Mesodermal cell (in vitro differentiated cells): ENCODE results near the gene HGF.
"Not testable (repeated sequence)": the region's sequence is repeated elsewhere in the genome, so short reads cannot be mapped to it uniquely, and the experiment has no call there.

ENCODE experiments used
- H3K27ac ChIP-seq: 2 replicates; pipeline ENCODE4 v1.7.0; 2013; ENCODE audit warnings: mild to moderate bottlenecking, low read depth, low read length, moderate library complexity; ENCODE audit not compliant: severe bottlenecking
- H3K36me3 ChIP-seq: 2 replicates; pipeline ENCODE4 v1.7.1; 2013; ENCODE audit warnings: mild to moderate bottlenecking, low read length, moderate library complexity; ENCODE audit not compliant: control insufficient read depth, insufficient read depth
- H3K4me1 ChIP-seq: one replicate; pipeline ENCODE4 v1.7.1; 2013; ENCODE audit warnings: mild to moderate bottlenecking, low read length; ENCODE audit not compliant: insufficient read depth, control insufficient read depth, poor library complexity, severe bottlenecking
- H3K4me3 ChIP-seq: 2 replicates; pipeline ENCODE4 v1.7.0; 2013; ENCODE audit warnings: low read length, control low read depth, mild to moderate bottlenecking; ENCODE audit not compliant: insufficient read depth, poor library complexity, severe bottlenecking; ENCODE audit errors: extremely low read depth
- H3K9me3 ChIP-seq: 2 replicates; pipeline ENCODE4 v1.7.1; 2013; ENCODE audit warnings: mild to moderate bottlenecking, low read length, moderate library complexity; ENCODE audit not compliant: control insufficient read depth
- WGBS, 2 experiments: methylation state at CpG; one replicate each; pipeline ENCODE4 v1.1.5; 2013; ENCODE audit warnings: missing lambda C conversion rate in 2 of 2; ENCODE audit not compliant: insufficient coverage in 2 of 2; 5-methylcytosine and 5-hydroxymethylcytosine counted together

The HGF gene

GRCh38 chr7:81751619-81752317, 18.1 kb downstream of the HGF start:
- no peak overlapping the region for H3K4me3 ChIP-seq
- no peak overlapping the region for H3K27ac ChIP-seq
- H3K4me1 ChIP-seq = no peaks in the 10 kb centered on the region
- no peaks in the 10 kb centered on the region for H3K36me3 ChIP-seq
- WGBS, 2 experiments = 67 to 100% methylated on average over 3 to 4 of the region's 9 CpGs
- H3K9me3 ChIP-seq = no peaks in the 10 kb centered on the region

GRCh38 chr7:81745637-81746036, 24.2 kb downstream of the HGF start:
- Histone ChIP-seq H3K9me3 (no peaks in the 10 kb centered on the region), H3K27ac (no peak overlapping the region), H3K4me1 (no peaks in the 10 kb centered on the region), H3K36me3 (no peaks in the 10 kb centered on the region), H3K4me3 (no peak overlapping the region)
- WGBS, 2 experiments = no CpG with 5 or more reads among the region's 2 CpGs

DNA sequence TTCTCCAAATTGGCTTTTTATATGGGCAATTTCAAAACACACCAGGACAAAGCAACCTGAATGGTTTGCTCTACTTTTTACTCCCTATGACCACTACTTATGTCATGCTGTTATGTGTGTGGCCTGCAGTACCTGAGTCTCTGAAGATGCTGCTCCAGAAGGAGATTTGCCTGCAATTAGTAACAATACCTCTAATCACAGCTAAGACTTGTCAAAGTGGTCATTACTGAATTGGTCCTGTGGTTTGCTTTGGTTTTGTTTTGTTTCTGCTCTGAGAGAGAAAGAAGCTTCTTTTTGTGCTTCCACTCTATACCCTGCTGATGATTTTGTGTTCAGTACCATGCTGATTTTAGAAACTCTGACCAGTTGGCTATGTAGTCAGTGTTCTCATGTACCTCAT, 25.5 kb downstream of the HGF start:
- no peaks in the 10 kb centered on the region for H3K9me3 ChIP-seq
- no peaks in the 10 kb centered on the region for H3K4me1 ChIP-seq

DNA sequence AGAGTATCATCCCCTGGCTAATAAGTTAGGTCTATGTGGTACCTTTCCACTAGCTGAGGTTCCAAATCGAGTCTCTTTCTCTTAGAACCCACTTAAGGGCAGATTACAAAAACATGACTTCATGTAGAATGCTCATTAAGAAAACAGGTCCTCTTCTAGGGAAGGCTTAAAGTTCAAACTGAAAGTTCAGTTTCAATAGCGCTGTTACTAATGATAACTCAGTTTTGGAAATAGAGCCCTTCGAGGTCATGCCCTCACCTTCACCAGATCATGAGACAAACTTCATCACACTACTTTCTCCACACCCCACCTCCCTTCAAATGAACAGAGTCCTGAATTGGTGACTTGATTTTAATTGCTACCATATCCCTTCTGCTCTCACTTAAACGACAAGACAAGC, 26.2 kb downstream of the HGF start:
- Histone ChIP-seq H3K4me1 (no peaks in the 10 kb centered on the region), H3K4me3 (no peak overlapping the region)
- 94 to 100% methylated on average over 2 of the region's 4 CpGs for WGBS, 2 experiments

More for the DNA sequence above, 25.5 kb downstream of the HGF start:
- H3K4me3 ChIP-seq = no peak overlapping the region
- H3K27ac ChIP-seq = no peak overlapping the region
- H3K36me3 ChIP-seq = no peaks in the 10 kb centered on the region

GRCh38 chr7:81743201-81743600, 26.6 kb downstream of the HGF start:
- Histone ChIP-seq H3K9me3 (no peaks in the 10 kb centered on the region), H3K4me1 (no peaks in the 10 kb centered on the region)
- WGBS, 2 experiments = 95 to 100% methylated on average over 6 to 7 of the region's 9 CpGs

More for the DNA sequence above, 26.2 kb downstream of the HGF start:
- H3K36me3 ChIP-seq = no peaks in the 10 kb centered on the region
- H3K9me3 ChIP-seq = no peaks in the 10 kb centered on the region
- no peak overlapping the region for H3K27ac ChIP-seq

GRCh38 chr7:81740403-81740802, 29.4 kb downstream of the HGF start:
- Histone ChIP-seq H3K36me3 (no peaks in the 10 kb centered on the region), H3K4me3 (no peak overlapping the region), H3K9me3 (no peaks in the 10 kb centered on the region), H3K4me1 (no peaks in the 10 kb centered on the region), H3K27ac (no peak overlapping the region)

More at GRCh38 chr7:81743201-81743600, 26.6 kb downstream of the HGF start:
- no peak overlapping the region for H3K4me3 ChIP-seq
- no peak overlapping the region for H3K27ac ChIP-seq
- H3K36me3 ChIP-seq = no peaks in the 10 kb centered on the region

- 78 to 100% methylated on average over 4 to 6 of the region's 7 CpGs for WGBS, 2 experiments
- no peaks in the 10 kb centered on the region for H3K9me3 ChIP-seq
- H3K4me3 ChIP-seq = no peak overlapping the region
- H3K4me1 ChIP-seq = no peaks in the 10 kb centered on the region
- no peak overlapping the region for H3K27ac ChIP-seq
- H3K36me3 ChIP-seq = no peaks in the 10 kb centered on the region
These were observed 33.8 kb downstream of the HGF start for GRCh38 chr7:81736091-81736490.

GRCh38 chr7:81725812-81726127, 44.1 kb downstream of the HGF start:
- no peak overlapping the region for H3K4me3 ChIP-seq
- H3K9me3 ChIP-seq = no peaks in the 10 kb centered on the region
- peaks cover 3% of the 10 kb centered on the region for H3K4me1 ChIP-seq
- H3K27ac ChIP-seq = peak overlapping the region; percentile 64
- no peaks in the 10 kb centered on the region for H3K36me3 ChIP-seq
- WGBS, 2 experiments = 66 to 71% methylated on average over 3 of the region's 6 CpGs

GRCh38 chr7:81725003-81725811, 44.6 kb downstream of the HGF start:
- Histone ChIP-seq H3K27ac (peak overlapping the region; percentile 64), H3K4me3 (no peak overlapping the region), H3K36me3 (no peaks in the 10 kb centered on the region), H3K4me1 (peaks cover 3% of the 10 kb centered on the region), H3K9me3 (no peaks in the 10 kb centered on the region)
- WGBS, 2 experiments = 88% methylated on average over 1 of the region's 2 CpGs; no CpG with 5 or more reads in 1 of the 2 experiments

- H3K36me3 ChIP-seq, H3K4me1 ChIP-seq, H3K27ac ChIP-seq, H3K4me3 ChIP-seq, H3K9me3 ChIP-seq: not testable (repeated sequence)
- 82 to 100% methylated on average over 4 to 6 of the region's 8 CpGs for WGBS, 2 experiments
These were observed 47.6 kb downstream of the HGF start for GRCh38 chr7:81722250-81722649.

GRCh38 chr7:81721437-81721836, 48.4 kb downstream of the HGF start:
- Histone ChIP-seq H3K9me3 (no peaks in the 10 kb centered on the region), H3K4me1 (peaks cover 3% of the 10 kb centered on the region), H3K27ac (no peak overlapping the region), H3K36me3 (no peaks in the 10 kb centered on the region), H3K4me3 (no peak overlapping the region)
- WGBS, 2 experiments = no CpG with 5 or more reads among the region's 2 CpGs
